SU-DHL-6 (cell line): ENCODE results near the gene LRRK2.
"Not testable (repeated sequence)": the region's sequence is repeated elsewhere in the genome, so short reads cannot be mapped to it uniquely, and the experiment has no call there.

ENCODE experiments used
- H2AFZ ChIP-seq: fragments of 200-600 bp; sonication (generic); 2 replicates; pipeline ENCODE4 v1.6.1; 2014; ENCODE audit warnings: low read depth, mild to moderate bottlenecking, moderate library complexity, mixed read lengths, antibody characterized with exemption, low read length; ENCODE audit not compliant: severe bottlenecking
- H3F3A ChIP-seq: fragments of 200-600 bp; shearing (Covaris generic); 2 replicates; pipeline ENCODE4 v1.6.0; 2016; ENCODE audit warnings: antibody characterized with exemption, mild to moderate bottlenecking; ENCODE audit not compliant: insufficient read depth
- H3K27ac ChIP-seq: fragments of 200-600 bp; sonication (generic); 2 replicates; pipeline ENCODE4 v1.5.1; 2016; ENCODE audit warnings: low read depth, mild to moderate bottlenecking, low read length, moderate library complexity, mixed read lengths
- H3K27me3 ChIP-seq: fragments of 200-600 bp; sonication (generic), shearing (Covaris generic); 2 replicates; pipeline ENCODE4 v1.6.0; 2014; ENCODE audit warnings: mild to moderate bottlenecking, low read length
- H3K36me3 ChIP-seq: fragments of 200-600 bp; sonication (generic); 2 replicates; pipeline ENCODE4 v1.6.1; 2014; ENCODE audit warnings: mild to moderate bottlenecking, low read length, mixed read lengths
- H3K4me2 ChIP-seq: fragments of 300-600, 200-600 bp; shearing (Covaris generic), sonication (generic); 2 replicates; pipeline ENCODE4 v1.6.0; 2014; ENCODE audit warnings: low read length, low read depth, mild to moderate bottlenecking; ENCODE audit not compliant: poor library complexity, severe bottlenecking
- H3K4me3 ChIP-seq: fragments of 200-600 bp; sonication (generic); 2 replicates; pipeline ENCODE4 v1.5.1; 2014; ENCODE audit warnings: antibody characterized with exemption, low read length, mild to moderate bottlenecking, mixed read lengths; ENCODE audit not compliant: insufficient read depth, poor library complexity, severe bottlenecking
- H3K79me2 ChIP-seq: fragments of 200-600 bp; sonication (generic); 2 replicates; pipeline ENCODE4 v1.6.1; 2014; ENCODE audit warnings: mild to moderate bottlenecking, low read length, moderate library complexity; ENCODE audit not compliant: insufficient read depth
- H3K9ac ChIP-seq: fragments of 200-600 bp; sonication (generic); 2 replicates; pipeline ENCODE4 v1.7.0; 2014; ENCODE audit warnings: mild to moderate bottlenecking, low read length
- H3K9me2 ChIP-seq: fragments of 200-600 bp; sonication (generic); replicated peaks from 2 replicates; pipeline ENCODE4 v1.6.1; 2014; ENCODE audit warnings: low read length; ENCODE audit not compliant: insufficient read depth
- H3K9me3 ChIP-seq: fragments of 200-600 bp; sonication (generic); 2 replicates; pipeline ENCODE4 v1.6.1; 2014; ENCODE audit warnings: low read length, mixed read lengths; ENCODE audit not compliant: insufficient read depth
- H4K20me1 ChIP-seq: fragments of 200-600 bp; sonication (generic); 2 replicates; pipeline ENCODE4 v1.6.1; 2014; ENCODE audit warnings: low read depth, mild to moderate bottlenecking, antibody characterized with exemption, low read length, moderate library complexity, mixed read lengths
- EZH2phosphoT487 ChIP-seq: fragments of 200-600 bp; sonication (generic), shearing (Covaris generic); conservative IDR thresholded peaks from 2 replicates; pipeline ENCODE4 v1.6.1; 2018; ENCODE audit warnings: mild to moderate bottlenecking, antibody characterized with exemption, low read length, moderate library complexity, mixed read lengths
- TF ChIP-seq, protein P1 (sequence below): fragments of 200-600 bp; sonication (generic); IDR thresholded peaks from one replicate; pipeline ENCODE4 v1.5.1; 2017; ENCODE audit warnings: antibody characterized with exemption, mild to moderate bottlenecking, low read length, moderate library complexity; ENCODE audit not compliant: insufficient read depth, poor library complexity, severe bottlenecking

The LRRK2 gene

DNA sequence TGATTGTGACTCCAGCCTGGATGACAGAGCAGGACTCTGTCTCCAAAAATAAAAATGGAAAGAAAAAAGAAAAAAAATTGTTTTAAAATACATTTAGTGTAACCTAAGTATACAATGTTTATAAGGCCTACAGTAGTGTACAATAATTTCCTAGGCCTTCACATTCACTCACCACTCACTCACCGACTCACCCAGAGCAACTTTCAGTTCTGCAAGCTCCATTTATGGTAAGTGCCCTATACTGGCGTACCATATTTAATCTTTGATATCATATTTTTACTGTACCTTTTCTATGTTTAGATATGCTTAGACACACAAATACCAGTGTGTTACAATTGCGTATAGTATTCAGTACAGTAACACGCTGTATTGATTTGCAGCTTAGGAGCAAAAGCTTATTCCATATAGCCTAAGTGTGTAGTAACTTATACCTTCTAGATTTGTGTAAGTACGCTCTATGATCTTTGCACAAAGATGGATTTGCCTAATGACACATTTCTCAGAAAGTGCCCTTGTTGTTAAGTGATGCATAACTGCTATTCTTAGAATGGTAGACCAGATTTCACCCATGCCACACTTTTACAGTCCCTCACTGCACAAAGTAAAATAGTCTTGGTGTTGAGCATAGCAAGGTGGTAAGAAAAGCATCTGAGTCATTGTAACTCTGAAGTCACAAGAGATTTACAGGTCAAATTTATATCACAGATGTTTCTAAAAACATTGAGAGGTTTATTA is 151.9 kb downstream of the LRRK2 start:
- no peaks in the 10 kb centered on the region for H3K36me3 ChIP-seq
- H3K9me3 ChIP-seq = no peaks in the 10 kb centered on the region
- H2AFZ ChIP-seq = no peak overlapping the region
- H3K9ac ChIP-seq = no peak overlapping the region
- H4K20me1 ChIP-seq = no peaks in the 10 kb centered on the region
- H3K4me3 ChIP-seq = no peak overlapping the region
- no peak overlapping the region for H3K4me2 ChIP-seq
- H3K27ac ChIP-seq = no peak overlapping the region
- no peaks in the 10 kb centered on the region for H3K9me2 ChIP-seq
- no peak for TF ChIP-seq EZH2phosphoT487
- TF ChIP-seq, protein P1, sequence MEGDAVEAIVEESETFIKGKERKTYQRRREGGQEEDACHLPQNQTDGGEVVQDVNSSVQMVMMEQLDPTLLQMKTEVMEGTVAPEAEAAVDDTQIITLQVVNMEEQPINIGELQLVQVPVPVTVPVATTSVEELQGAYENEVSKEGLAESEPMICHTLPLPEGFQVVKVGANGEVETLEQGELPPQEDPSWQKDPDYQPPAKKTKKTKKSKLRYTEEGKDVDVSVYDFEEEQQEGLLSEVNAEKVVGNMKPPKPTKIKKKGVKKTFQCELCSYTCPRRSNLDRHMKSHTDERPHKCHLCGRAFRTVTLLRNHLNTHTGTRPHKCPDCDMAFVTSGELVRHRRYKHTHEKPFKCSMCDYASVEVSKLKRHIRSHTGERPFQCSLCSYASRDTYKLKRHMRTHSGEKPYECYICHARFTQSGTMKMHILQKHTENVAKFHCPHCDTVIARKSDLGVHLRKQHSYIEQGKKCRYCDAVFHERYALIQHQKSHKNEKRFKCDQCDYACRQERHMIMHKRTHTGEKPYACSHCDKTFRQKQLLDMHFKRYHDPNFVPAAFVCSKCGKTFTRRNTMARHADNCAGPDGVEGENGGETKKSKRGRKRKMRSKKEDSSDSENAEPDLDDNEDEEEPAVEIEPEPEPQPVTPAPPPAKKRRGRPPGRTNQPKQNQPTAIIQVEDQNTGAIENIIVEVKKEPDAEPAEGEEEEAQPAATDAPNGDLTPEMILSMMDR = no peak
- H3F3A ChIP-seq = no peaks in the 10 kb centered on the region
- H3K27me3 ChIP-seq = no peaks in the 10 kb centered on the region
- no peaks in the 10 kb centered on the region for H3K79me2 ChIP-seq

DNA sequence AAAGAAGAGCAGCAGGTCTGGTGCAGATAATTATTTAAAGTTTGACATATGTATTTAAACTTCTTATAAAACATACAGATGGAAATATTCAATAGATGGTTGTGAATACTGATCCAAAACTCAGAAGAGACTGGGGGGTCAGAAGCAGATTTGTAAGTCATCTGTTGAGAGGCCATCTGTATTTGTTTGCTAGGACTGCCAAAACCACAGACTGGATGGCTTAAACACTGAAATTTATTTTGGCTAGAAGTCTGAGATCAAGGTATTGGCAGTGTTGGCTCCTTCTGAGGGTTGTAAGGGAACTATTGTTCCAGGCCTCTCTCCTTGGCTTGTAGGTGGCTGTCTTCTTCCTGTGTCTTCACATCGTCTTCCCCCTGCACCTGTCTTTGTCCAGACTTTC is 153.9 kb downstream of the LRRK2 start:
- Histone ChIP-seq H3K27ac (no peak overlapping the region), H3K4me3 (no peak overlapping the region), H3K27me3 (no peaks in the 10 kb centered on the region), H3F3A (no peaks in the 10 kb centered on the region), H2AFZ (no peak overlapping the region), H4K20me1 (no peaks in the 10 kb centered on the region), H3K9me3 (no peaks in the 10 kb centered on the region), H3K9me2 (no peaks in the 10 kb centered on the region), H3K79me2 (no peaks in the 10 kb centered on the region), H3K4me2 (no peak overlapping the region), H3K36me3 (no peaks in the 10 kb centered on the region), H3K9ac (no peak overlapping the region)
- TF ChIP-seq, protein P1 = no peak
- TF ChIP-seq EZH2phosphoT487 = no peak

DNA sequence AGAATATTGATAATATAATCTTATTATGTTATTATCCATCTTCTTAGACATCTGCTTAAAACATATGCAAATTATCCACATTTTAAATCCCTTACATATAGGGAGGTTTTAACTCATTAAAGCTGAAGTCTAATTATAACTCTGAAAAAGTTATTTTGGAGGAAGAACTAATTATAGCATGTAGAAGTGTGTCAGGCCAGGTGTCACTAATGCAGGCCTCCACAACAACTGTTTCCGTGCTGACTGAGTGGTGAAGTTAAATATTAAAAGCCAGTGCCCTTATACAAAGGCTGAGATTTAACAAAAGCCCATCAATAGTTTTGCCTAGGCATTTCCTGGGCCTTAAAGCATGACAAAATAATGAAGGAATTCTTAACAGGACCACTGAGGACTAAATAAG is 157.4 kb downstream of the LRRK2 start:
- TF ChIP-seq, protein P1 = no peak
- no peak for TF ChIP-seq EZH2phosphoT487
- Histone ChIP-seq H3K9me3 (no peaks in the 10 kb centered on the region), H3K27me3 (no peaks in the 10 kb centered on the region), H3K79me2 (no peaks in the 10 kb centered on the region), H3K9ac (no peak overlapping the region), H3K36me3 (no peaks in the 10 kb centered on the region), H2AFZ (no peak overlapping the region), H3K4me3 (no peak overlapping the region), H3K4me2 (no peak overlapping the region), H3K9me2 (no peaks in the 10 kb centered on the region), H4K20me1 (no peaks in the 10 kb centered on the region), H3K27ac (no peak overlapping the region), H3F3A (no peaks in the 10 kb centered on the region)

DNA sequence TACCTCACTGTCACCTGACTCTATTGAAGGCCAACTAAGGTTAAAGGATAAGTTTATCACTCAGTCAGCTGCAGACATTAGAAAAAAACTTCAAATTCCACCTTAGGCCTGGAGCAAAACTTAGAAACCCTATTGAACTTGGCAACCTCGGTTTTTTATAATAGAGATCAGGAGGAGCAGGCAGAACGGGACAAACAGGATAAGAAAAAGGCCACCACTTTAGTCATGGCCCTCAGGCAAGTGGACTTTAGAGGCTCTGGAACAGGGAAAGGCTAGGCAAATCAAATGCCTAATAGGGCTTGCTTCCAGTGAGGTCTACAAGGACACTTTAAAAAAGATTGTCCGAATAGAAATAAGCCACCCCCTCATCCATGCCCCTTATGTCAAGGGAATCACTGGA is 162.5 kb downstream of the LRRK2 start:
- H3K36me3 ChIP-seq, H2AFZ ChIP-seq, H3K9me2 ChIP-seq, H3K9ac ChIP-seq, H3K79me2 ChIP-seq, H3K27me3 ChIP-seq, H3K4me2 ChIP-seq, H3K9me3 ChIP-seq, H3F3A ChIP-seq, H3K4me3 ChIP-seq, H3K27ac ChIP-seq, H4K20me1 ChIP-seq: not testable (repeated sequence)
